Lower leg skin (tissue), 3 donors: ENCODE measurements around the gene SNX15.

Experiments
- POLR2A ChIP-seq, 2 donors: fragments of 450-650 bp; IDR thresholded peaks; one replicate each; pipeline ENCODE4 v1.6.1; 2016 to 2017; ENCODE audit warnings: antibody characterized with exemption in 2 of 2, mild to moderate bottlenecking in 1 of 2, moderate library complexity in 1 of 2
- TF ChIP-seq, protein P1 (sequence below), 3 donors: fragments of 450-650 bp; IDR thresholded peaks; one replicate each; pipeline ENCODE4 v1.5.1; 2016; ENCODE audit warnings: antibody characterized with exemption in 3 of 3, mild to moderate bottlenecking in 3 of 3, moderate library complexity in 2 of 3

DNA sequence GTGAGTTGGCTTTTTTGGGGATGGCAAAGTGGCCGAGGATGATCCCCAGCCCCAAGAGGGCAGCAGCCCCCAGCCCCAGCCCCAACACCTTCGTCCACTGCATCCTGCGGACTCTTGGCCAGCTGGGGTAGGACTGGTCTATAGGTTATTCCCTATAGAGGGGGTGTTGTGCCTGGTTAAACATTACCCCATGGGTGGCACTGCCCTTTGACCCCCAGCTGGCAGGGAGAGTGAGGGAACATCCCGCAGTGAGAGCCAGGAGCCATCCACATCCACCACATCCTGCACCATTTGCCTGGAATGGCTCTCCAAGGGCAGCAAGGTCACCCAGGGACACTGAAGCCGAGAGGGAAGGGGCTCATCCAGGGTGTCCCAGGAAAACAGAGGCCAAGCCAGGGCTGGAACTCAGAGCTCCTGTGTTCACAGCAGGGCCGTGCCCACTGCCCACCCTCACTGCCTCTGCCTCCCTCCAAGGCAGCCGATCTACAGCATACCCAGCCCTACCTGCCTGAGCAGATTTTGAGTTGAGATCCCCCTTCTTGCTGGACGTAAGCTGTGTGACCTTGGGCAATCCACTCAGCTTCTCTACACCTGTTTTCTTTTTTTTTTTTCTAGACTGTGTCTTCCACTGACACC lies 31.3 kb downstream of the SNX15 start, which contains the start of gene NAALADL1:
- TF ChIP-seq, protein P1, sequence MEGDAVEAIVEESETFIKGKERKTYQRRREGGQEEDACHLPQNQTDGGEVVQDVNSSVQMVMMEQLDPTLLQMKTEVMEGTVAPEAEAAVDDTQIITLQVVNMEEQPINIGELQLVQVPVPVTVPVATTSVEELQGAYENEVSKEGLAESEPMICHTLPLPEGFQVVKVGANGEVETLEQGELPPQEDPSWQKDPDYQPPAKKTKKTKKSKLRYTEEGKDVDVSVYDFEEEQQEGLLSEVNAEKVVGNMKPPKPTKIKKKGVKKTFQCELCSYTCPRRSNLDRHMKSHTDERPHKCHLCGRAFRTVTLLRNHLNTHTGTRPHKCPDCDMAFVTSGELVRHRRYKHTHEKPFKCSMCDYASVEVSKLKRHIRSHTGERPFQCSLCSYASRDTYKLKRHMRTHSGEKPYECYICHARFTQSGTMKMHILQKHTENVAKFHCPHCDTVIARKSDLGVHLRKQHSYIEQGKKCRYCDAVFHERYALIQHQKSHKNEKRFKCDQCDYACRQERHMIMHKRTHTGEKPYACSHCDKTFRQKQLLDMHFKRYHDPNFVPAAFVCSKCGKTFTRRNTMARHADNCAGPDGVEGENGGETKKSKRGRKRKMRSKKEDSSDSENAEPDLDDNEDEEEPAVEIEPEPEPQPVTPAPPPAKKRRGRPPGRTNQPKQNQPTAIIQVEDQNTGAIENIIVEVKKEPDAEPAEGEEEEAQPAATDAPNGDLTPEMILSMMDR (IDR thresholded peaks at IDR 0.05): no peak
- no peak for TF ChIP-seq POLR2A (IDR thresholded peaks at IDR 0.05)
